Effector memory CD8-positive, alpha-beta T cell (primary cell): ENCODE results near the gene MEGF6.
"Not testable (repeated sequence)": the region's sequence is repeated elsewhere in the genome, so short reads cannot be mapped to it uniquely, and the experiment has no call there.

Experiments used
- ATAC-seq: fragments of 150-1000 bp; cut with Tn5 transposase; replicated peaks from 2 replicates; pipeline ENCODE4 v1.10.0; 2021; ENCODE audit warnings: mild to moderate bottlenecking, moderate library complexity
- DNase-seq, 3 experiments: peaks; one replicate each; pipeline ENCODE4 v3.0.0; 2021
- H3K27ac Mint-ChIP-seq, 2 donors: one replicate each; pipeline ENCODE4 v1.8.0; 2022; ENCODE audit warnings: mild to moderate bottlenecking in 2 of 2, mixed read lengths in 2 of 2, moderate library complexity in 2 of 2
- H3K27me3 Mint-ChIP-seq, 2 donors: one replicate each; pipeline ENCODE4 v1.8.0; 2022; ENCODE audit warnings: mixed read lengths in 2 of 2
- H3K36me3 Mint-ChIP-seq: one replicate; pipeline ENCODE4 v1.8.0; 2022; ENCODE audit warnings: mild to moderate bottlenecking, moderate library complexity, mixed read lengths; ENCODE audit not compliant: insufficient read depth
- H3K4me1 Mint-ChIP-seq, 2 donors: one replicate each; pipeline ENCODE4 v1.8.0; 2022; ENCODE audit warnings: low read depth in 2 of 2, mixed read lengths in 2 of 2
- H3K4me3 Mint-ChIP-seq, 2 donors: one replicate each; pipeline ENCODE4 v1.8.0; 2022; ENCODE audit warnings: mild to moderate bottlenecking in 2 of 2, mixed read lengths in 2 of 2, moderate library complexity in 2 of 2
- H3K9me3 Mint-ChIP-seq, 2 donors: one replicate each; pipeline ENCODE4 v1.8.0; 2022; ENCODE audit warnings: mixed read lengths in 2 of 2

The MEGF6 gene

GRCh38 chr1:3583751-3584150 lies 27.6 kb downstream of the MEGF6 start:
- not testable (repeated sequence) for H3K27me3 Mint-ChIP-seq, H3K36me3 Mint-ChIP-seq, H3K4me1 Mint-ChIP-seq, H3K4me3 Mint-ChIP-seq, H3K27ac Mint-ChIP-seq, H3K9me3 Mint-ChIP-seq, ATAC-seq, DNase-seq

- Mint-ChIP-seq H3K4me3 (no peak overlapping the region), H3K27me3 (no peaks in the 10 kb centered on the region), H3K36me3 (no peaks in the 10 kb centered on the region), H3K27ac (no peak overlapping the region), H3K9me3 (no peaks in the 10 kb centered on the region), H3K4me1 (no peaks in the 10 kb centered on the region)
- DNase-seq, result no peak
- no peak for ATAC-seq
These were observed 29.8 kb downstream of the MEGF6 start for GRCh38 chr1:3581296-3582036.

GRCh38 chr1:3580231-3580630 lies 31.1 kb downstream of the MEGF6 start:
- Mint-ChIP-seq H3K27ac (no peak overlapping the region), H3K27me3 (no peaks in the 10 kb centered on the region), H3K4me3 (no peak overlapping the region), H3K4me1 (no peaks in the 10 kb centered on the region), H3K9me3 (no peaks in the 10 kb centered on the region), H3K36me3 (no peaks in the 10 kb centered on the region)
- no peak for DNase-seq
- no peak for ATAC-seq

- no peak for DNase-seq
- H3K9me3 Mint-ChIP-seq, result no peaks in the 10 kb centered on the region
- no peak overlapping the region for H3K27ac Mint-ChIP-seq
- no peaks in the 10 kb centered on the region for H3K27me3 Mint-ChIP-seq
- ATAC-seq, result no peak
- no peaks in the 10 kb centered on the region for H3K36me3 Mint-ChIP-seq
- no peak overlapping the region for H3K4me3 Mint-ChIP-seq
- H3K4me1 Mint-ChIP-seq, result no peaks in the 10 kb centered on the region
These were observed 31.7 kb downstream of the MEGF6 start for GRCh38 chr1:3579626-3580025.

- Mint-ChIP-seq H3K9me3 (no peaks in the 10 kb centered on the region), H3K27ac (no peak overlapping the region), H3K4me3 (no peak overlapping the region)
These were observed 32.4 kb downstream of the MEGF6 start for GRCh38 chr1:3578906-3579305.

GRCh38 chr1:3578433-3578805 lies 32.9 kb downstream of the MEGF6 start:
- Mint-ChIP-seq H3K9me3 (no peaks in the 10 kb centered on the region), H3K36me3 (no peaks in the 10 kb centered on the region), H3K4me3 (no peak overlapping the region), H3K27me3 (no peaks in the 10 kb centered on the region), H3K4me1 (no peaks in the 10 kb centered on the region), H3K27ac (no peak overlapping the region)
- ATAC-seq (no peak), DNase-seq (no peak)

More at GRCh38 chr1:3578906-3579305, 32.4 kb downstream of the MEGF6 start:
- DNase-seq, result no peak
- Mint-ChIP-seq H3K27me3 (no peaks in the 10 kb centered on the region), H3K4me1 (no peaks in the 10 kb centered on the region), H3K36me3 (no peaks in the 10 kb centered on the region)
- no peak for ATAC-seq

GRCh38 chr1:3577711-3578432 lies 33.4 kb downstream of the MEGF6 start:
- Mint-ChIP-seq H3K9me3 (no peaks in the 10 kb centered on the region), H3K4me3 (no peak overlapping the region), H3K4me1 (no peaks in the 10 kb centered on the region), H3K36me3 (no peaks in the 10 kb centered on the region), H3K27ac (no peak overlapping the region), H3K27me3 (no peaks in the 10 kb centered on the region)
- no peak for DNase-seq
- ATAC-seq, result no peak

GRCh38 chr1:3577300-3577699 lies 34.0 kb downstream of the MEGF6 start:
- Mint-ChIP-seq H3K27ac (no peak overlapping the region), H3K9me3 (no peaks in the 10 kb centered on the region), H3K4me3 (no peak overlapping the region), H3K27me3 (no peaks in the 10 kb centered on the region), H3K36me3 (no peaks in the 10 kb centered on the region), H3K4me1 (no peaks in the 10 kb centered on the region)
- no peak for DNase-seq
- no peak for ATAC-seq

- H3K9me3 Mint-ChIP-seq, result no peaks in the 10 kb centered on the region
- no peak for DNase-seq
- H3K27me3 Mint-ChIP-seq, result no peaks in the 10 kb centered on the region
- H3K4me3 Mint-ChIP-seq, result no peak overlapping the region
- no peaks in the 10 kb centered on the region for H3K36me3 Mint-ChIP-seq
- H3K27ac Mint-ChIP-seq, result no peak overlapping the region
- ATAC-seq, result no peak
- no peaks in the 10 kb centered on the region for H3K4me1 Mint-ChIP-seq
These were observed 35.3 kb downstream of the MEGF6 start for GRCh38 chr1:3575993-3576392.

- not testable (repeated sequence) for H3K36me3 Mint-ChIP-seq, H3K9me3 Mint-ChIP-seq, DNase-seq, H3K27ac Mint-ChIP-seq, ATAC-seq, H3K4me1 Mint-ChIP-seq, H3K4me3 Mint-ChIP-seq, H3K27me3 Mint-ChIP-seq
These were observed 35.8 kb downstream of the MEGF6 start for GRCh38 chr1:3575515-3575914.

GRCh38 chr1:3573500-3573899 lies 37.8 kb downstream of the MEGF6 start:
- DNase-seq (no peak), ATAC-seq (no peak)
- Mint-ChIP-seq H3K4me1 (no peaks in the 10 kb centered on the region), H3K9me3 (no peaks in the 10 kb centered on the region), H3K4me3 (no peak overlapping the region), H3K36me3 (no peaks in the 10 kb centered on the region), H3K27ac (no peak overlapping the region), H3K27me3 (no peaks in the 10 kb centered on the region)

GRCh38 chr1:3572638-3573037 lies 38.7 kb downstream of the MEGF6 start:
- not testable (repeated sequence) for H3K4me1 Mint-ChIP-seq, H3K27me3 Mint-ChIP-seq

GRCh38 chr1:3571263-3571662 lies 40.0 kb downstream of the MEGF6 start:
- ATAC-seq, result no peak
- Mint-ChIP-seq H3K4me3 (no peak overlapping the region), H3K27ac (no peak overlapping the region), H3K27me3 (no peaks in the 10 kb centered on the region), H3K36me3 (no peaks in the 10 kb centered on the region), H3K9me3 (no peaks in the 10 kb centered on the region), H3K4me1 (no peaks in the 10 kb centered on the region)
- DNase-seq, result no peak

More at GRCh38 chr1:3572638-3573037, 38.7 kb downstream of the MEGF6 start:
- not testable (repeated sequence) for ATAC-seq, H3K9me3 Mint-ChIP-seq, DNase-seq, H3K27ac Mint-ChIP-seq, H3K4me3 Mint-ChIP-seq, H3K36me3 Mint-ChIP-seq
